GM19438 (cell line): ENCODE data around the gene FBXW7.

Experiments
- ATAC-seq: cut with Tn5 transposase; IDR thresholded peaks from one replicate; pipeline ENCODE4 v1.9.1; 2021; ENCODE audit warnings: low read depth; ENCODE audit not compliant: unreplicated experiment

The FBXW7 gene

DNA sequence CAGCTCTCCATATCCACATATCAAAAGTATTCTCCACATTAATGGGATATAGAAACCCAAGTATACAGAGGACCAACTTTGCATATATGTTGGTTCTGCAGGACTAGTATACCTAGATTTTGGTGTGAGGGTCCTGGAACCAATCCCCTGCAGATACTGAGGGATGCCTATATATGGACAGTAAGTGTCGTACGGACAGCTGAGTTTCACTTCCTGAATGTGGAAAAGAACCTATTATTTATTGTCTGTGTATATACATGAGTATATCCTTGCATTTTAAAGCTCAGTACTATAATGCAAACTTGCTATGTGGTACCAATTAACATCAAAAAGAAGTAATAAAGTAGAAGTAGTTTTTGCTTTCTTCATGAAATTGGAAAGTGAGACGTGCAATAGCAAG is 101.9 kb downstream of the FBXW7 start:
- no peak for ATAC-seq

DNA sequence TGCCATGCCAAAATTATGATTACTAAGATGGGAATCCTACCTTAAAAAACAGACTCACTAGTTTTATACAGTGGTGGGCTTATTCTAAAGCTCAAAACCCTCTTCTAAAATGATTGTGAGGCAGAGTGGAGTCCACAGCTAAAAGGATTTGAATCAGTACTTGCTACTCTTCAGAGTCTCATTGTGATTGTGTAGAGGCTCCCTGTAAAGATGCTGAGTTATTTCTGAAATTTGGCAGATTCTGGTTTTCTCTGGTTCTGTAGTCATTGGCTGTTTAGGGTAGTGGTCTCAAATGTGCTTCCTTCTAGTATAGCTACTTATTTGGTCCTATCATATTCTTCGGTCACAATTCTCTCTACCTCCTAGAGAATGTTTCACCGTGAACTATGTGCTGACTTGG is 104.1 kb downstream of the FBXW7 start:
- no peak for ATAC-seq

DNA sequence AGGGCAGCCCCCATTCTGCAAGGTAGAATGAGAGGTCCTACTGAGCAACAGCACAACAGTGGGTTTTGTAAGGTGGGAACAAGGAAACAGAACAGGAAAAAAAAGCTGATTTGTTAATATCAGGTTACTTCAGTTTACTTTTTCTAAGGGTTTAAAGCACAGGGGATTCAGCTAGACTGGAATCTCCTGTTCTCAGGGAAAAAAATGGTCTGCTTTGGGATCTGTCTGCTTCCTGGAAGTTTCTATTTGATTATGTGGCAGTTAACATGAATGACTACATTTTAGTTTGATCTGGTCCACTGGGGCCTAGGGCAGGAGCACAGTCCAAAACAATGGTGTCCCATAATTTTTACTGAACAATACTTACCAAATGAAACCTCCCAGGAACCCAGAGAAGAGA is 104.6 kb downstream of the FBXW7 start:
- ATAC-seq, result no peak

DNA sequence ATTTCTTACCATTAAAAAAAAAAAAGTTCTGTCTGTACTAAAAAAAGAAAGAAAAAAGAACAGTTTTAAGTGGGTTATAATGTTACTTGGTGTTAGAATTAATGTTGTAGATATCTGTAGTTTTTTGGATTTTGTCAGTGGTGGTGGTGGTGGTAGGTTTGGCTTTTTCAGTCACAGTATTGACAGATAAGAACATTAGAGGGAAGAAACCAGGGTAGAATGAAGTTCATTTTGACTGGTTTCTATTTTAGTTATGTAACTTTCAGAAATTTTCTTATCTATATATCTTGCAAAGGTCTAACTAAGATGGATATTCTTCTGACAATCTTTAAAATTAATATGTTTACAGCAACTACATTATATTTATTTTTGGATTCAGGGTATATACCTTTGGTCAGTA is 105.4 kb downstream of the FBXW7 start:
- ATAC-seq, result no peak

DNA sequence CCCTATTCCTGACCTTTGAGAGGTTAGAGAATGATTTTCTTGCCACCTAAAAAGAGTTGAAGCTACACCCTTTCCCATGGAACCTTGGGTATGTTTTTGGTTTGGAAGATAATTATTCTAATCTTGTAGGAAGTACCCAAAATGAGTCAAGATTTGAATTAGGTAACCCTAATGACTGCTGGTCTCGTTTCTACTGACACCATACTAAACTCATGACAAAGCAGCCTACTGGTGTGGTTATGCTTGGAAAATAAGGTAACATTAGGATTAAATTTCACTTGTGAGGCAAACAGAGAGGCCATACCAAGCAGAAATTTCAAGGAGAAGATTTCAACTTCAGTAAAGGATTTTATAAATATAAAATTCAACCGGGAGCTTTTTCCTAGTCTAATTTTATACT is 107.9 kb downstream of the FBXW7 start:
- ATAC-seq, result no peak

DNA sequence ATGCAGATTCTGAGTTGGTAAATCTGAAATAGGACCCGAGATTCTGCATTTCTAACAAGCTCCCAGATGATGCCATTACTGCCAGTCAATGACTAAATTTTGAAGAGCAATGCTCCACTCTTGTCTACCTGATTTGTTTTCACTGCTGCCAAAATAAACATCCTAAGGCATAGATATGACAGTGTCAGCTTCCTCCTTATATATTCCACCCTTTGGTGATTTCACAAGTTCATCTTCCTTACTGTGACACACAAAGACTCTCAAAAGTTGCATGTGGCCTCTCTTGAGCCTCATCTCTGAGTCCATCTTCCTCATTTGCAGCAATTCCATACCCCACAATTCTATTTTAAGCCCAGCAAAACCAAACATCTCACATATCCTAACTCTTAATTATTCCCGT is 110.9 kb downstream of the FBXW7 start:
- ATAC-seq, result no peak

DNA sequence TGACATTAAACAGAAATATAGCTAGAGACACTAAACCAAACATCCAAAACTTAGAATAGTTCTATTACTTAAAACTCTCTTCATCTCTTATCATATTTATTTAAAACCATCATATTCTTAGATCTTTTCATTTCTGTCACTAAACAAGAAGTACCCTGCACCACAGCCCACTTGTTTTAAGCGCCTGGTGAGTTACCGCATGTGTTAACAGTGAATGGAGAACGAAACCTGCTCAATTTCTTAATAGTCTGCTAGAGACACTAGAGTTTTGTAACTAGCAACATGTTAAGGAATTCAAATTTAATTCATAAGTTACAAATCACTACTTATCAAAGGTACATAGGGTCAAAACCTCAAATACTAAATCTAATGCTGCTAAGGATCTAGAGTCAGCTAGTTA is 111.5 kb downstream of the FBXW7 start:
- no peak for ATAC-seq

DNA sequence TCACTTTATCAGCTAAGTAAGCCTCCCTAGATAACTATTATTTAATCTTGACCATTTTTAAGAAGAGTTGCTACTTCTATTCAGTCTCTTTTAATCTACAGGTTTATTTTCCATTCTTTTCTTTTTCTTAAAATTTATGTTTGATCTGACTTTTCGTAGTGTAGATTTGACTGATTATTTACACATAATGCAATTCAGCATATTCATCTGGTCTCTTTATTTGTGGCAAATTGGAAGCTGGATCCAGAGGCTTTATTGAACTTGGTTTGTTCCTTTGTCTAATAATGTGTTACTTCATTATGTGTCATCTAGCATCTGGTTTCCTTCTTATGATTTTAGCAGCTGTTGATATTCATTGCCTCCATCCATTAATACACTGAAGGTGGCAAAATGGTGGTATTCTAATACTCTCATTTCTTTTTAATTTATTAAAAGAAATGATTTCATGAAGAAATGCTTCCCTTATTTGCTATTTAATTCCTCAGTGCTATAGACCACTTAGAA is 113.0 kb downstream of the FBXW7 start:
- no peak for ATAC-seq

DNA sequence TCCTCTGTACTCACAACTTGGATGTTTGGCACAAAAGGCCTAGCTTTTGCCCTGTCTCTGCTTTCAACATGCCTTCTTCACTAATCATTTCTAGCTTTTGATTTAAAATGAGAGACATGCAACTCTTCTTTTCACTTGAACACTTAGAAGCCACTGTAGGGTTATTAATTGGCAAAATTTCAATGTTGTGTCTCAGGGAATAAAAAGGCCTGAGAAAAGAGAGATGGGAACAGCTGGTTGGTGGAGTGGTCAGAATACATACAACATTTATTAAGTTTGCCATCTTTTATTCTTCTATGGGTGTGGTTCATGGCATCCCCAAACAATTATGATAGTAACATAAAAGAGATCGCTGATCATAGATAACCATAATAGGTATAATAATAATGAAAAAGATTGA is 114.3 kb downstream of the FBXW7 start:
- ATAC-seq, result no peak

DNA sequence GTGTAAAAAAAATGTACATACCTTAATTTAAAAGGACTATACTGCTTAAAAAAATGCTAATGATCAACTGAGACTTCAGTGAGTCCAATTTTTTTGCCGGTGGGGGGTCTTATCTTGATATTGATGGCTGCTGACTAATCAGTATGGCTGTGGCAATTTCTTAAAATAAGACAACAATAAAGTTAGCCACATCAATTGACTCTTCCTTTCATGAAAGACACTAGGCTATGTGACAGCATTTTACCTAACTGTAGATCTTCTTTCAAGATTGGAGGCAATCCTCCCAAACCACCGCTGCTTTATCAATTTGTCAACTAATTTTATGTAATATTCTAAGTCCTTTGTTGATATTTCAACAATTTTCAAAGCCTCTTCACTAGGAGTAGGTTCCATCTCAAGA is 116.1 kb downstream of the FBXW7 start:
- no peak for ATAC-seq

DNA sequence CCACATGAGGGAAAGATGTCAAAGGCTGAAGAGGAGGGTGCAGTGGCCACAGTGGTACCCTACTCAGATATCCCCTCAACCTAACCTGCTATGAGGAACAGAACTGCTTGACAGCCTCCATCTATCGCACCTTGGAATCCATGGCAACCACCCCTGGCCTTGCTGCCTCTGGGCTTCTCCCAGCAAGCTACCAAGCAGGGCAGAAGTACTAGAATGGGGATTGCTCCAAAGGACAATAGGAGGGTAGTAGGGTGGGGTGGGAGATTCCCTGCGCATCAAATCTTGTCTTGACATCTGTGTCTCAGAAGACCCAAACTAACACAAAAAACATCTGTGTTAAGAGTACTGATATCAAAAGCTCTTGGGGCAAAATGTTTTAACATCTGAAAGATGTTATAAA is 118.2 kb downstream of the FBXW7 start:
- no peak for ATAC-seq

DNA sequence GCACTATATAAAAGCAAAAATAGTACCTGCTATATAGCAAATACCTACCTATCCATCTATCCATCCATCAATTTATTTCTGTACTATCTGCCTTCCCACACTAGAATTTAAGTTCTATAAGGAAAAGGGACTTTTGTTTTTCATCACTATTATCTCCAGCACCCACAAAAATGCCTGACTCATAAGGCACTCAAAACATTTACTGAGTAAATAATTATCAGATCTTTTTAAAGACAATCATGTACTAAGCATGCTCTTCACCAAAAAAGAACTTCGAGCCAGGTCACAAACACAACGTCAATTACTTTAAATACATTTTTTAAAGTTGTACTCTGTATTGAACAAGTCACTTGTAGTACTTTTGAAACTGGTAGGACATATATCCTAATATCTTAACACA is 119.9 kb downstream of the FBXW7 start:
- ATAC-seq, result no peak

DNA sequence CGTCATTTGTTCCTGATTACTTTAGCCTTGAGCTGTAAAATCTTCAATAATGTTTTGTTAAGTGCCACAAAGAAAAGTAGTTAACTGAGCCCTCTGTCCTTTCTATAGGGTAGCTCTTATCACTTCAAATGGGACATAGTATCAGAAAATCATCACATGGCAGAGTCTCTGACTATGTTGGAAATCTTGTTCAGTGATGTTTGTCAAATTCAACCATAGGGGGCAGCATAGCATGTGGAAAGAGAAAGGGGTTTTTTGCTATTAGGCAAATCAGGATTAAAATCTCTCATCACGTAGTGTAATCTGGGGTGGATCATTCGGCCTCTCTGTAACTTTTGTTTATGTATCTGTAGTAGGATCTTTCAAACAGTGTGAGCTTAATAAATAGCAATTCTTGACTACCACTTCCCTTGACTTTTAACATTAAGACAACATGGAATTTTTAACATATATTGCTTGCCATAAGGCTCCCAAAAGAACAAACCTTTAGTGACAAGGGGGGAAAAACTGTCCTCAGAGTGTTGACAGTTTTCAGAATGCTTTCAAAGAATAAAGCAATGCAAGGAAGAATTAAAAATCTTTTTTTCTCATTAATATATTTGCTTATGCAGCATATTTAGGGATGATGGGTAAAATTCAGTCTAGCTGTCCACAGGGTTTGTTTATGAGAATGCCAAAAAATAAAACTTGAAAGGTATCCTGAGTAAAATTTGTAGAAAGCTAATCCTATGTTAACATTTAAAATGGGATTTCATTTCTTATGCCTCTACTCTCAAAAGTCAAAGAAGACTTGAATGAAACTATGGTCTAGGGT is 127.2 kb downstream of the FBXW7 start:
- no peak for ATAC-seq

DNA sequence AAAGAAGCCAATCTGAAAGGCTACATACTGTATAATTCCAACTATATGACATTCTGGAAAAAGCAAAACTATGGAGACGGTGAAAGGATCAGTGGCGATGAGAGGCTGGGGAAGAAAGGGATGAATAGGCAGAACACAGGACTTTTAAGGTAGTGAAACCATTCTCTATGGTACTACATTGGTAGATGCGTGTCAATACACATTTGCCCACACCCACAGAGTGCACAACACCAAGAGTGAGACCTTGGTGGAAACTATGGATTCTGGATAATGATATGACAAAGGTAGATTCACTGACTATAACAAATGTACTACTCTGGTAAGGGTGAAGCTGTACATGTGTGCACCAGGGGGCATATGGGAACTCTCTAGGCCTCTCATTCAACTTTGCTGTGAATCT is 134.5 kb downstream of the FBXW7 start:
- ATAC-seq, result no peak

DNA sequence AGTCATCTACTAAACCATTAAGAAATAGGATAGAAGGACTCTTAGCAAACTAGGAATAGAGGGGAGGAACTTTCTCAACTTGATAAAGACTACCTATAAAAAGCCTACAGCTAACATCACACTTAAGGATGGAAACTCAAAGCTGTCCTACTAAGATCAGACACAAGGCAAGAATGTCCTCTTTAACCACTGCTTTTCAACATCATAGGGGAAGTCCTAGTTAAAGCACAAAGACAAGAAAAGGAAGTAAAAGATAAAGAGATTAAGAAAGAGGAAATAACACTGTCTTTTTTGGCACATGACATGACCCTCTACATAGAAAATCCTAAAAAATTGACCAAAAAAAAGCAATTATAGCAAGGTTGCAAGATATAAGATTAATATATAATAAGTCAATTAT is 136.6 kb downstream of the FBXW7 start:
- ATAC-seq, result no peak

DNA sequence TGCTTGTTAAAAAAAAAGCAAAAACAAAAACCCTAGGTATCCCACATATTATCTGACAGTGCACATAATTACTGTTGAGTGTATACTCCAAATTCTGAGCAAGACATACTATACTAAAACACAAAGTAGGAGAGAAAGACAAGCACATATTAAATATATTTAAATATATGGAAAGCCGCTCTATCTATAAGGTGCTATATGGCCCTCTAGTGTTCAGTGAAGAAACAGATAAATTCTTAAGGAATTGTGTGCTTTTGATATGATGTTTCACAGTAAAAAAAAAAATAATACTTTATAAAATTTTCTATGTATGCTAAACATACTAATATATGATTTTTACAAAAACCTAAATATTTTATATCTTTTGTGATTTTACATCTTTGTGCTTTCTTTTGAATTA is 137.8 kb downstream of the FBXW7 start:
- no peak for ATAC-seq

DNA sequence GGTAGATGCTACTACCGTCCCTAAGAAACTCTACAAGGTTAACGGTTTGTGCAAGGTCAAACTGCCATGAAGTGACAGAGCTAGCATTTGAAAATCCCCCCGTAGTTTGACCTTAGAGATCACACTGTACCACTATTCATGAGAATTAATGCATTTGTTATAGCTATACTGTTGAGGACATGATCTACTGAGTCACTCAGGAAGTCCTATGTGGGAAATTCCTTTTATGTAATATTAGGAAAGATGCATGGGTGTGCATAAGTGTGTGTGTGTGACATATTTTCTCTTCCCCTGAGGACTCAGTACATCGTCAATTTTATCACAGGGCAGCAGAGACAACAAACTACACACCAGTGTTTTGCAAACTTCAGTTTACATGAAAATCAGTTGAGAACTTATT is 141.1 kb downstream of the FBXW7 start:
- no peak for ATAC-seq

DNA sequence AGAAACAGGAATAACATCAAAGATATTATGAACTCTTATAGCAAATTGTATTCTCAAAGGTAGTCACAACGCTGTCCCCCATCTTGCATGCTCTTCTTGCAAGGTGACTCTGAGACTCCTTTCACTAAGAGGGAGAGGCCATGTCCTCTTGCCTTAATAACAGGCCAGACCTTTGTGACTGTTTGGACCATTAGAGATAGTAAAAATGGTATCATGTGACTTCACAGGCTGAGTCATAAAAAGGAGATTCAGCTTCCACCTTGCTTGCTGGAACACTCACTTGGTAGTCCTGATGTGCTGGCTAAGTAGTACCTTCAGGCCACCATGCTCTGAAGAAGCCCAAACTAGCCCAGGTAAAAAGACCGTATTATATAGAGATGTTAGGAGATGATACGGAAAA is 143.8 kb downstream of the FBXW7 start:
- no peak for ATAC-seq

DNA sequence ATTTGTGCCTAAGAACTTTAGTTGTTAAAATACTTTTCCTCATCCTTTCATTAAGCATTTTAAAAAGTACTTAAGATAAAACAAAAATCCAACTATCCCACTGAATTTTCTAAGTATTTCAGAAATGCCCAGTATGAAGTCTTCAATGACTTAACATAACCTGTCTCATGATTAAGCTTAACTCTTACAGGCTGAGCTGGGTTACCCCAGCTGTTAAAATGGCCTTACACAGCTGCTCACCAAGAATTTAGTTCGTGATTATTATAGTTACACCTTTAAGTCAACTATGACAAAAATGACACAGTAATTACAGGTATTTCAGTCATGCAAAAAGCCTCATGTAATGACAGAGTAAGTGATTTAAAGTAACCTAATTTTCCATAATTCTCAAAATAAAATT is 145.7 kb downstream of the FBXW7 start:
- no peak for ATAC-seq

DNA sequence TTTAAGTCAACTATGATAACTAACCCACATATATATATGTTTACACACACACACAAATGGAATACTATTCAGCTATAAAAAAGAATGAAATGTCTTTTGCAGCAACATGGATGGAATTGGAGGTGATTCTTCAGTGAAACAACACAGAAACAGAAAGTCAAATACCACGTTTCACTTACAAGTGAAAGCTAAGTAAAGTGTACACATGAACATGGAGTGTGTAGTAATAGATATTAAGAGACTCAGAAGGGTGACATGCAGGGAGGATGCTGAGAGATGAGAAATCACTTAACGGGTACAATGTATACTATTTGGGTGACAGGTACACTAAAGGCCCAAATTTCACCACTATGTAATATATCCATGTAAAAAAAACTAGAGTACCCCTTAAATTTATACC is 146.5 kb downstream of the FBXW7 start:
- no peak for ATAC-seq

DNA sequence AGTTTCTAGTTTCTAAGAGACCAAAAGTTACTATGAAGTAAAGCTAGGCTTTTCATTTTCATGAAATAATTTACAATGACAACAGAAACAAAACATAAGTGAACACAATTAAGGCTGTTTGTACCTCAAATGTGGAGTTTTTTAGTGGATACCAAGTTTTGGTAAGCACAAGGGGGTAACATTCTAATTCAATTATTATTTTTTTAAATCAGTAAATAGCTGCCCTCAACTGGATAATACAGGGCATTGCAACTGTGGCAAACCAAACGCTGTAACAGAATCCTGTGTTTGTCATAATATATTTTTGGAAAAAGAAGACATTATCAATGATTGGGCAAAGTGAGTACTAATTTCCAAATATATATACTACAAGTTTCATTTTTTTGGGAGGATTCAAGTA is 150.3 kb downstream of the FBXW7 start:
- ATAC-seq, result no peak

DNA sequence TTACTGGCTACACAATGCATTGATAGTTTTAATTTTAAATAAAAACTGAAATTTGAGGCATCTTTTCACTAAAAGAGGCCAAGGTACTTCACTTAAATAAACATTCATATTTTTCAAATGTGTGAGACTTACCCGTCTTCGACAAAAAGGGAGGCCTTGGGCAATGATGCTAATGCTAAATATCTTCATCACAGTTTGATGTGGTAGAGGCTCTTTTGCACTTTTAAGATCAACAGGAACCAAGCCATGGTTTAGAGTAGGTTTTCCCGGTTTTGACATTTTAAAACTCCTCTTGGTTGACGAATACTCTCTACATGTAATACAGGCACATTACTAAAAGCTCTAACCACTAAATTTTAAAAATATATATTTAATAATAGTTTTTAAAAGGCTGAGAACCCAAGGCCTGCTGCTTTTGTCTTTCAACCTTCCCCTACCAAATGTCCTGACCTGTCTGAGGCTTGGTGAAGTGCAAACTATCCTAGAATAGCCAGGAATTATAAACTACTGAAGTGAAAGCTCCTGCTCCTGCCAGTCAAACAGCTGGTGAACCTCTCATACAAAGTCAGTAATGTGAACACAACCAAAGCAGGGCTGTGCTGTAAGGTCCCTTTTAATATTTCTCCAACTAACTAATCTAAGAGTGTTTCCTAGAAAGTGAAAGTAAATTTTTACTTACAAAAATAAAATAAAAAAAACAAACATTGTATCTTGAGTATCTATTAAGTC is 153.7 kb downstream of the FBXW7 start:
- no peak for ATAC-seq
